Bone marrow (tissue), 2 donors: Measurements from ENCODE around the gene SH3RF3.

Experiments
- DNase-seq, 2 donors: peaks; one replicate each; lab custom pipeline; 2025; lab: John Stamatoyannopoulos, UW

Gene SH3RF3

GRCh38 chr2:109419960-109420370, 291.0 kb downstream of the SH3RF3 start:
- DNase-seq: no peak

GRCh38 chr2:109421101-109421500, 292.1 kb downstream of the SH3RF3 start:
- DNase-seq: no peak

- no peak for DNase-seq
Observed at GRCh38 chr2:109421642-109422041, 292.6 kb downstream of the SH3RF3 start.

GRCh38 chr2:109422071-109422757, 293.2 kb downstream of the SH3RF3 start:
- DNase-seq: no peak

- DNase-seq: no peak
Observed at GRCh38 chr2:109422758-109423500, 293.9 kb downstream of the SH3RF3 start.

- DNase-seq: no peak
Observed at GRCh38 chr2:109423556-109424359, 294.8 kb downstream of the SH3RF3 start.

- DNase-seq: no peak
Observed at GRCh38 chr2:109425411-109425810, 296.4 kb downstream of the SH3RF3 start.

- DNase-seq: no peak
Observed at GRCh38 chr2:109427661-109428091, 298.7 kb downstream of the SH3RF3 start.

GRCh38 chr2:109428281-109428680, 299.3 kb downstream of the SH3RF3 start:
- no peak for DNase-seq

GRCh38 chr2:109428841-109429566, 300.0 kb downstream of the SH3RF3 start:
- no peak for DNase-seq

- no peak for DNase-seq
Observed at GRCh38 chr2:109429567-109430328, 300.7 kb downstream of the SH3RF3 start.

GRCh38 chr2:109430329-109430636, 301.3 kb downstream of the SH3RF3 start:
- no peak for DNase-seq

GRCh38 chr2:109432421-109432820, 303.4 kb downstream of the SH3RF3 start:
- DNase-seq: no peak

GRCh38 chr2:109433486-109433885, 304.5 kb downstream of the SH3RF3 start:
- DNase-seq: no peak

- DNase-seq: no peak
Observed at GRCh38 chr2:109433926-109434325, 304.9 kb downstream of the SH3RF3 start.

GRCh38 chr2:109434351-109434750, 305.3 kb downstream of the SH3RF3 start:
- DNase-seq: no peak

GRCh38 chr2:109435066-109435690, 306.2 kb downstream of the SH3RF3 start:
- DNase-seq: no peak

- no peak for DNase-seq
Observed at GRCh38 chr2:109435901-109436598, 307.0 kb downstream of the SH3RF3 start.

GRCh38 chr2:109436610-109437225, 307.7 kb downstream of the SH3RF3 start:
- no peak for DNase-seq
